Erythroblast (primary cell): ENCODE measurements around the gene ELOVL6.

Experiments used
- DNase-seq, 2 experiments: peaks; one replicate each; lab custom pipeline; 2025; lab: John Stamatoyannopoulos, UW
- GATA1 ChIP-seq: IDR thresholded peaks from 2 replicates; pipeline ENCODE4 v1.6.1; 2011; ENCODE audit warnings: low read depth, mild to moderate bottlenecking, control low read depth, low read length, moderate library complexity
- POLR2A ChIP-seq: IDR thresholded peaks from 2 replicates; pipeline ENCODE4 v1.6.1; 2011; ENCODE audit warnings: mild to moderate bottlenecking, low read length

The ELOVL6 gene

DNA sequence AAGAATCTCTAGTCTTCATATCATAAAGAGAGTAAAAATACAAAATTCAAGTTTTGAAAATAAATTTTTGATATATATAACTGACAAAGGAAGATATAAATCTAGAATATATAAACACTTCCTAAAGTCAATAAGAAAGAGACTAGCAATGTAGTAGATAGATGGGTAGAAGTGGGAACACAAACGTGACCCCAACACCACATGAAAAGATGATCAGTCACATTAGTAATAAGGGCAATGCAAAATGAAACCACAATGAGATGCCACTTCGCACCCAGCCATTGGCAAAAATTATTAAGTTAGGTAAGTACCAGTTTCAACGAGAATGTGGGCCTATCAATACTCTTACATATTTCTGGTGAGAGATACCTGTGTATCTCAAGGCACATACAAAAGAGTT, 179.3 kb downstream of the ELOVL6 start:
- DNase-seq: no peak
- TF ChIP-seq POLR2A (no peak), GATA1 (no peak)

DNA sequence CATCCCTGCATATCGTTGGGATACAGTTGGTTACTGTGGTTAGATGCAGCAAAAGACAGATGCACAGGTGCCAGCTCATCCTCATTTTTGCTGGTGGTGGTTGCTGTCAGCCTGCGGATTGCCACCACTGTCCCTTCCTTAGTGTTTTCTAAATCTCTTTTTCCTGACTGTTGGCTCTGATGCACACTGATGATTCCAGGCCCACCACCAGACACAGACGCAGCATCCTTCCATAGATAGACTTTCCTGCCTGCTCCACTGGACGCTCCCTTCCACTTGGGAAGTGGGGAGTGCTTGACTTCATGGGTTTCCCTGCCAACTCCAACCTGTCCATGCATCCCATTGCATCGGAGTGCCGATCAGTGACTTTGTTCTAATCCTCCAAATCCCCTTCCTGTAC, 184.2 kb downstream of the ELOVL6 start:
- no peak for DNase-seq
- TF ChIP-seq GATA1 (no peak), POLR2A (no peak)

DNA sequence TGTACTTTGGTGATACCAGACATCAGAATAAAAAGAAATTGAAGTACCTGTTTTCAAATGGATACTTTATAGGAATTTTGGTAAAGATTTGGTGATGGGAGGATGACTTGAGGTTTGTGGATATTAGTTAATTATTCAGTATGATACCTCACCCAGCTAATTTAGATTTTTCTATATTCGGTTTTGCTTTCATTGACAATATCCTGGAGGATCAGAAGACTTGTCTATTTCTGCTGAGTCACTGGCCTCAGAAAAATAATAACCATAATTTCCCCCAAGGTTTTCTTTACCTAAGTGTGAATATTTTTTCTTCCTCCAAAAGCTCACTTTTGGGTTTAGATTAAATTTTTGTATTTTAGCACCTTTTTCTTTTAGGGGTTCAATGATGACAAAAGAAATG, 185.5 kb downstream of the ELOVL6 start:
- TF ChIP-seq GATA1: no peak
- no peak for TF ChIP-seq POLR2A
- DNase-seq: no peak

DNA sequence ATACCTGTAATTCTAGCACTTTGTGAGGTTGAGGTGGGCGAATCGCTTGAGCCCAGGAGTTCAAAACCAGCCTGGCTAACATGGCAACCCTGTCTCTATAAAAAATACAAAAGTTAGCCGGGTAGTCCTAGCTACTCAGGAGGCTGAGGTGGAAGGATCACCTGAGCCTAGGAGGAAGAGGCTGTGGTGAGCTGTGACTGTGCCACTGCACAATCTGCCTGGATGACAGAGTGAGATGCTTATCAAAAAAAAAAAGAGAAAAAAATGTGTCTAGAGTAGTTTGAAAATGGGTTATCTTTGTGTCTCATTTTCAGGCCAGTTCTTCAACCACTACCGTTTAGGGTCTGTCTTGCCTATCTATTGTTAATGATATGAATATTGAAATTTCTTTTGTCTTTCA, 187.6 kb downstream of the ELOVL6 start:
- DNase-seq: no peak

DNA sequence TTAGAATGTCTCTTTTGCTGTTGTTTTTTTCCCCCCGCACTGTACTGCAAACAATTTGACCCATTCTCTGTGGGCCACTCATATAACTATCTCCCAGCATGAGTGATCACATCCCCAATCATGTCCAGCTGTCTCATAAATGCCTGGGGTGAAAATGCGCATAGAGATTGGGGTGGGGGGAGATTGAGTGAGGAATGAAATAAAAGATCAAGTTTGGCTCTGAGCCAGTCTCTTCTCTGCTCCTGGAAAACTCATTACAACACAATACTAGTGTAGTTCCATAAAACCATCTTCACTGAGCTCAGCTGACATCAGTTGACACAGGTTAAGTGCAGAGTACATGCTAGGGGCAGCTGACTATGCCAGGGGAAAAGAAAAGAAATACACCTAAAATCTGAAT, 188.9 kb downstream of the ELOVL6 start:
- TF ChIP-seq POLR2A (no peak), GATA1 (no peak)
- no peak for DNase-seq

More for the DNA sequence above, 187.6 kb downstream of the ELOVL6 start:
- TF ChIP-seq POLR2A (no peak), GATA1 (no peak)

DNA sequence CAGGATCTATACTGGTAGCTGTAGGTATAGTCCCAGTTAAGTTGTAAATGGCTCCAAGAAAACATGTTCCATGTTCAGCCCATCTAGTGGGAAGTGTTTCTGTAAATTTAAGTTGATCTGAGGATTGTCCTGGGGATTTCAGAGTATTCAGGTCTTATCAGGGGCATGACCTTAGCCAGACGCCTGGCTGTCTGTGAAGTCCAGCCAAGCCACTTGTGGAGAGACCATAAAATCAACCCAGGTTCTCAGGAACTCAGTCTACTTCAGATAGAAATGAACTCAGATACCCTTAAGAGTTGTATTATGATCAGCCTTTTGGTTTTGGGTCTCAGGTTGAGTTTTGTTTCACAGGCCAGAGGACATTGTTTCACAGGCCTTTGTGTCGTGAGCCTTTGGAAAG, 189.9 kb downstream of the ELOVL6 start:
- DNase-seq: no peak
- no peak for TF ChIP-seq POLR2A
- TF ChIP-seq GATA1: no peak

DNA sequence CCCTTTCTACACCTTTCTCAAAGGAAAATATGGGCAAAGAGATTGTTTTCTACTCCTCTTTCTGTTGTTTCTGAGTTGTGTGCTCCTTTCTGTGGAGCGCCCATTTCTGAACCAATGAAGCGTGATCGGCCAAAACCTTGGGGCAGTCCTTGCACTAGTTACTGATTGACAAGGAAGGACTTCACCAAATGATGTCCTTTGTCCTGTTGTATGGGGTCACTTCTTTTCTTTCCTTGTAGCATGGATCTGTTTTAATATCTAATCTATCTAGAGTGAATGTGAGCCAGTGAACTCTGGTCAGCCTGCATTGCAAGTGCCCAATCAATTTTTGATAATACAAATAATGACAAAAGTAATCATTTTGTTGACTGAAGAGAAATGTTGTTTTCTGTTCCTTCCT, 191.2 kb downstream of the ELOVL6 start:
- no peak for DNase-seq
- TF ChIP-seq GATA1: no peak
- no peak for TF ChIP-seq POLR2A

- DNase-seq: peak; percentile 72 to 80
- no peak for TF ChIP-seq GATA1
- TF ChIP-seq POLR2A: no peak
Observed at GRCh38 chr4:110005461-110006056, 192.9 kb downstream of the ELOVL6 start.

DNA sequence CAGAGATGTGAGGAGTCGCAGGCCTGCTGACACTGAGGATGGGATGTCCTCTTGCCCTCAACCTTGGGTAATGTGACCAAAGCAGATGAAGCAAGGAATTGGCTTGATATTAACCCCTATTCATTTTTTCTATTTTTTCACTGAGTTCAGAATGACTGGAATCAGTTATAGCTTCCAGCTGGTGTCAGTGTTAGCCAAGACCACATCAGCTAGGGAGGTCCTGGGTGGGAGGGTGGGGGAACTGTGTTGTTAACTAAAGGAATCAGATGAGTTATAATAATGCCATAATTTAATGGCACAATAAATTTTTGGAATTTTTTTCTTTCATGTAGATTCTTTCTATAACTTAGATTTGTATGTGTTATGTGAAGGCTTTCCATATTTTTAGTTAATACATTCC, 193.9 kb downstream of the ELOVL6 start:
- TF ChIP-seq GATA1 (no peak), POLR2A (no peak)

GRCh38 chr4:110003401-110004187, 194.8 kb downstream of the ELOVL6 start:
- TF ChIP-seq POLR2A: no peak
- no peak for TF ChIP-seq GATA1
- DNase-seq: no peak

More for the DNA sequence above, 193.9 kb downstream of the ELOVL6 start:
- no peak for DNase-seq

- no peak for DNase-seq
- TF ChIP-seq GATA1 (no peak), POLR2A (no peak)
Observed at GRCh38 chr4:110002326-110002725, 196.1 kb downstream of the ELOVL6 start.

DNA sequence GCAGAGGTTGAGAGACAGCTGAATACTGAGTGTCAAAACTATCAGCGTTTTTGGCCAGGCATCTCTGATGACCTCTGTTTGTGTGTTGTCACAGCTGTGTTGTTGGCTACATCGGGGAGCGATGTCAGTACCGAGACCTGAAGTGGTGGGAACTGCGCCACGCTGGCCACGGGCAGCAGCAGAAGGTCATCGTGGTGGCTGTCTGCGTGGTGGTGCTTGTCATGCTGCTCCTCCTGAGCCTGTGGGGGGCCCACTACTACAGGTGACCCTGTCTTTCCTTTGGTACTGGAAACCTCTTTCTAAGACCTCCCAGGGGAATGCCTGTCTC, 198.9 kb downstream of the ELOVL6 start:
- TF ChIP-seq GATA1 (no peak), POLR2A (no peak)
- DNase-seq: no peak

GRCh38 chr4:109998867-109999584, 199.4 kb downstream of the ELOVL6 start:
- no peak for TF ChIP-seq GATA1
- TF ChIP-seq POLR2A: no peak
- peak; percentile 65 to 82 for DNase-seq

DNA sequence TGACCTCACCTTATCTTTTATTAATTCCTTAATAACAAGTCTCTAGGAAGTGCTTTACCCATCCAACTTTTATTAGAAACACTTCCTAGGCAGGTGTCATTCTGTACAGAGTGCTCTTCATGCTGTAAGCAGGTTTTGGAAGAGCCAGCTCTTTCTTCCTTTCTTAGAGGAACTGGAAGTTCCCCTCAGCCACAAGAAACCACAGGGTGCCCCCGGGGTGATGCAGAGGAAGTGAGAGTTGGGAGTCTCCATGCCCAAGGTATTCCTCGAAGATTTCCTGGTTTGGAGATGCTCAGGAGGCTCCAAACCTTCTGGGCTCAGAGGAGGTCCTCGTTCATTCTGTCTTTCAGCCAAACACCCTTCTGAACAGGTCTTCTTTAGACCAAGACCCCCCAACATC, 201.9 kb downstream of the ELOVL6 start:
- DNase-seq: no peak

More for the DNA sequence above, 201.9 kb downstream of the ELOVL6 start:
- TF ChIP-seq GATA1 (no peak), POLR2A (no peak)
